ENCODE results near the gene STARD3.

DNA sequence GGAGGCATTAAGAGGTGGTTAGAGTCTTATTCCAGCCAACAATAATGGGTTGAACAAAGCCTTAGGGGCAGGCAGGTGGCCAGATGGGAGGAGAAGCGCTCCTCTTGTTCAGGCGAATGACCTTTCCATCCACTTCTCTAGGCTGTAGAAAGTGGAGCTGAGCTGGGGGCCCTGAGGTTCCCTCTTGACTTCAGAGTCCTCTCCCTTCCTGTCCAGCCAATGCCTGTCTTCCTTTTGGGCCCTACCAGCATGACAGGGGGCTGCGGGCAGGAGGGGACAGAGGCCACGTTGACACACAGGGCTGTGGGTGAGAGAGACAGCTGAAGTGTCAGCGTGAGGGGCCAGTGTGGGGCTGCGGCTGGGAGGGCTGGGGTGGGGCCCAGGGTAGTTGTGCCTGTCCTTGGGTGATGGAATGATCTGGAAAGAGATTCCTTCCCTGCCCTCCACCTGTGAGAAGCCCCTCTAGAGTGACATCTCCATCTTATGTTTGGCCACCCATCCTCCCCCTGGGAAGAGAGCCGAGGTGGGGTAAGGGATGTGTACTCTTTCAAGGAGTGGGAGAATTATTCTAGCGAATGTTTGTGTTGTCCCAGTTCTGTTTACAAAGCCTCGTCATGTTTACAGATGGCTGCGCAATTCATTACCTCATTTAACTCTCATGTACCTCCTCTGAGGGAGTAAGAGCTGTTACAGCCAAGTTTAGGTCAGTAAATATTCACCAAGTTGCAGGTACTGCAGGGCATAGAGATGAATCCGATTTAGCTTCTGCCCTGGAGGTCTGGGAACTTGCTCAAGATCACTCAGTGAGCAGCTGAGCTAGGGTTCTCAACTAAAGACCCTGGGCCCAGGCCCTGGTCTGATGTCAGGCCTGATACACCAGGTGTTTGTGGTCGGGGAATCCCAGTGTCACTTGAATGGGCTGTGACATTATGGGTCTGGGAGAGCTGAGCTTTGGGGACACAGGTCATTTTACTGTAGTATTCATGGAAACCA is 66.3 kb downstream of the STARD3 start:
- no peak for TF ChIP-seq OTX1 (CRISPR knock-in tag; IDR thresholded peaks at IDR 0.05)
- TF ChIP-seq, protein P1, sequence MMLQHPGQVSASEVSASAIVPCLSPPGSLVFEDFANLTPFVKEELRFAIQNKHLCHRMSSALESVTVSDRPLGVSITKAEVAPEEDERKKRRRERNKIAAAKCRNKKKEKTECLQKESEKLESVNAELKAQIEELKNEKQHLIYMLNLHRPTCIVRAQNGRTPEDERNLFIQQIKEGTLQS (IDR thresholded peaks at IDR 0.05): no peak
- TF ChIP-seq, protein P1 (CRISPR knock-in tag; conservative IDR thresholded peaks at IDR 0.05): no peak
- no peak for TF ChIP-seq TARDBP (IDR thresholded peaks at IDR 0.05)
- no peak for TF ChIP-seq ZNF699 (CRISPR knock-in tag; IDR thresholded peaks at IDR 0.05; ENCODE audit: insufficient replicate concordance)
- TF ChIP-seq, protein P2, sequence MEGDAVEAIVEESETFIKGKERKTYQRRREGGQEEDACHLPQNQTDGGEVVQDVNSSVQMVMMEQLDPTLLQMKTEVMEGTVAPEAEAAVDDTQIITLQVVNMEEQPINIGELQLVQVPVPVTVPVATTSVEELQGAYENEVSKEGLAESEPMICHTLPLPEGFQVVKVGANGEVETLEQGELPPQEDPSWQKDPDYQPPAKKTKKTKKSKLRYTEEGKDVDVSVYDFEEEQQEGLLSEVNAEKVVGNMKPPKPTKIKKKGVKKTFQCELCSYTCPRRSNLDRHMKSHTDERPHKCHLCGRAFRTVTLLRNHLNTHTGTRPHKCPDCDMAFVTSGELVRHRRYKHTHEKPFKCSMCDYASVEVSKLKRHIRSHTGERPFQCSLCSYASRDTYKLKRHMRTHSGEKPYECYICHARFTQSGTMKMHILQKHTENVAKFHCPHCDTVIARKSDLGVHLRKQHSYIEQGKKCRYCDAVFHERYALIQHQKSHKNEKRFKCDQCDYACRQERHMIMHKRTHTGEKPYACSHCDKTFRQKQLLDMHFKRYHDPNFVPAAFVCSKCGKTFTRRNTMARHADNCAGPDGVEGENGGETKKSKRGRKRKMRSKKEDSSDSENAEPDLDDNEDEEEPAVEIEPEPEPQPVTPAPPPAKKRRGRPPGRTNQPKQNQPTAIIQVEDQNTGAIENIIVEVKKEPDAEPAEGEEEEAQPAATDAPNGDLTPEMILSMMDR (IDR thresholded peaks at IDR 0.05 in 2 of 3, conservative IDR thresholded peaks at IDR 0.05 in 1 of 3; ENCODE audit: insufficient read depth in 2 of 3, low read depth in 1 of 3, low read length in 3 of 3): no peak
- no peak for TF ChIP-seq SMARCA4 (IDR thresholded peaks at IDR 0.05)
- TF ChIP-seq NONO (IDR thresholded peaks at IDR 0.05; ENCODE audit: low read depth in 2 of 2, low read length in 1 of 2): no peak
- TF ChIP-seq HMG20B (CRISPR knock-in tag; IDR thresholded peaks at IDR 0.05): no peak
- TF ChIP-seq POLR2A (conservative IDR thresholded peaks at IDR 0.05): no peak
- TF ChIP-seq MAZ (CRISPR knock-in tag; conservative IDR thresholded peaks at IDR 0.05 in 1 of 2, IDR thresholded peaks at IDR 0.05 in 1 of 2): no peak
